LNCAP (cell line): ENCODE data around the gene UGDH.

ENCODE experiments used
- TF ChIP-seq, protein P1 (sequence below): fragments of 450-650 bp; IDR thresholded peaks from 2 replicates; pipeline ENCODE4 v1.5.1; 2017; ENCODE audit warnings: mild to moderate bottlenecking

The UGDH gene

DNA sequence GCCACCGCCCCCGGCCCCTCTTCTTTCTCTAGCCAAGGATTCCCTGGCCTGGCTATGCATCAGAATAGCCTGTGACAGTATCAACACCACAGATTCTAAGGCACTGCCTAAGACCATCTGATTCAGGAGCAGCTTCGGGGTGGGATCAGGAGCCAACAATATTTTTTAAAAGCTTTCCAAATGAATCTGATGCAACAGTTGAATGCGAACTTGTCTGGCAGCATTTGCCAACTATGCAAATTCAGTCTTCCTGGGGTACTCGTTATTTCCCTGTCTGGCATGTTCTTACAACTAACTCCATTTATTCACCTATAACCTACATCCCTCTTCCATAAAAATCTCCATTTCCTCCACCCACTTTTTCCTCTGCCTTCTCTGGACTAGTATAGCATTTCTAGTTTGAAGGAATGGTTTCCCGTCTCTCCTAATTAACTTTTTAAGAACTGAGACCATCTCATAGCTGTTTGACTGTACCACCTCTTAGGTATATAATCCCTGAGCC lies 36.2 kb upstream of the UGDH start:
- TF ChIP-seq, protein P1, sequence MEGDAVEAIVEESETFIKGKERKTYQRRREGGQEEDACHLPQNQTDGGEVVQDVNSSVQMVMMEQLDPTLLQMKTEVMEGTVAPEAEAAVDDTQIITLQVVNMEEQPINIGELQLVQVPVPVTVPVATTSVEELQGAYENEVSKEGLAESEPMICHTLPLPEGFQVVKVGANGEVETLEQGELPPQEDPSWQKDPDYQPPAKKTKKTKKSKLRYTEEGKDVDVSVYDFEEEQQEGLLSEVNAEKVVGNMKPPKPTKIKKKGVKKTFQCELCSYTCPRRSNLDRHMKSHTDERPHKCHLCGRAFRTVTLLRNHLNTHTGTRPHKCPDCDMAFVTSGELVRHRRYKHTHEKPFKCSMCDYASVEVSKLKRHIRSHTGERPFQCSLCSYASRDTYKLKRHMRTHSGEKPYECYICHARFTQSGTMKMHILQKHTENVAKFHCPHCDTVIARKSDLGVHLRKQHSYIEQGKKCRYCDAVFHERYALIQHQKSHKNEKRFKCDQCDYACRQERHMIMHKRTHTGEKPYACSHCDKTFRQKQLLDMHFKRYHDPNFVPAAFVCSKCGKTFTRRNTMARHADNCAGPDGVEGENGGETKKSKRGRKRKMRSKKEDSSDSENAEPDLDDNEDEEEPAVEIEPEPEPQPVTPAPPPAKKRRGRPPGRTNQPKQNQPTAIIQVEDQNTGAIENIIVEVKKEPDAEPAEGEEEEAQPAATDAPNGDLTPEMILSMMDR, result no peak

- TF ChIP-seq, protein P1, result no peak
These were observed 35.6 kb upstream of the UGDH start for GRCh38 chr4:39562792-39563191.

DNA sequence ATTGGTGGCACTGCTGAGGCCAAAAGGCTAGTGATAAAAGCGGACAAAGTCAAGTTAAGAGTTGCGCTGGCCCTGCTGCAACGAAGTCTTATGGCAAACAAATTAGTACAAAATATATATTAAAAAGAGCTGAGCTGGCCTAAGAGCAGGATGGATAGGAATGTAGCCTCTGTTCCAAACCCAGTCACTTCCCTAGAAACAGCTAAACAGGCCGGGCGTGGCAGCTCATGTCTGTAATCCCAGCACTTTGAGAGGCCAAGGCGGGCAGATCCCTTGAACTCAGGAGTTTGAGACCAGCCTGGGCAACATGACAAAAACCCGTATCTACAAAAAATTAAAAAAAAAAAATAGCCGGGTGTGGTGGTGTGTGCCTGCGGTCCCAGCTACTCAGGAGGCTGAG lies 32.4 kb upstream of the UGDH start:
- TF ChIP-seq, protein P1, result no peak

DNA sequence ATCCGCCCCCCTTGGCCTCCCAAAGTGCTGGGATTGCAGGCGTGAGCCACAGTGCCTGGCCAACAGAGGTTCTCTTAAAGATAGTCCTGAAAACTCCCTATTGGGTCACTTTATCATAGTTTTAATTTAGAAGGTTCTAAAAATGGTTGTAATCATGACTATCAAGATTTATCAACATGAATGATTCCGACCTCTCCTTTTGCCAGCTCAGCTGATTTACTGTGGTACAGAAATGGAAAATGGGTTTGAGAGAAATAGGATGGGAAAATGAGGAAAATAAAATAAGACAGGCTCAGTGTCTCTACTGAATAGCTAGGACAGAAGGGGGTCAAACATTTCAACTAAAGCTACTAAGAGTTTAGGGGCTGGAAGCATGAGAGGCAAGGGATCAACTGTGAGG lies 28.2 kb upstream of the UGDH start:
- TF ChIP-seq, protein P1, result no peak

DNA sequence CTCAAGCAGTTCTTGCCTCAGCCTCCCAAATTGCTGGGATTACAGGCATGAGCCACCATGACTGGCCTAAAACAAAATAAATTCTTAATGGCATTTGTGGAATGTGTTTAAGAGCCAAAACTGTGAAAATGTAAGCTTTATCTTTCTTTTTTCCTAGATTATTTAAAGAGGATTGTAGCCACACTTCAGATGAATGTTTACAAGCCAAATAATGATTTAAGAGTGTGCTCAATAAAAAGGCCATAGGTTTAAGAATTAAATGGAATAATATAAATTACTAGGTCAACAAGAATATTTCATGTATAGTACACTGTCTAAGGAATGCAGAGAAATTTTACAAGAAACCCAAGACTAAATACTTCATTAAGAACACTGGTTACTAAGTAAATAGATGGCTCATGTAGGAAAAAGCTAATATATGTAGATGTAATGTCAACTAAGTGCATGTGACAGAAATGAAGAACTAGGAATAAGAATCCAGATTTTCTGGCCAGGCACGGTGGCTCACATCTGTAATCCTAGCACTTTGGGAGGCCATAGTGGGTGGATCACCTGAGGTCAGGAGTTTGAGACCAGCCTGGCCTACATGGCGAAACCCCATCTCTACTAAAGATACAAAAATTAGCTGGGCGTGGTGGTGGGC lies 21.3 kb upstream of the UGDH start:
- TF ChIP-seq, protein P1, result no peak

- TF ChIP-seq, protein P1, result no peak
These were observed 17.5 kb upstream of the UGDH start for GRCh38 chr4:39544580-39545315.

DNA sequence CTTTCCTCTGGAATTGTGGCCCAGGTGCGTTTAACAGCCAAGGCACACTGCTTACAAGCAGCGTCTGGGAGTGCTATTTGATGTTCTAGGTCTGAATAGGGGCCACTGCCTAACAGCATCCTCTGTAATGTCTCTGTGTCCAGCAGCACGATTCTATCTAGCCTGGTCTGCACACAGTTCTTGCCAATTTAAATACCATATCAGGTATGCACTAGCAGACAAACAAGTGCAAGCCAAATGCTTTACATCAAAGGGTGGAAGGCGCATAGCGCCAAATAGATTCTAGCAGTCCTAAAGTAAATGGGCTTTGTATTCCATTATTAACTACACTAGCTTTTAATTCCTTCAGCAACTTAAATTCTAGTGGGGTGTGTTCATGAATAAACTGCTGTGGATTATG lies 15.8 kb upstream of the UGDH start:
- TF ChIP-seq, protein P1, result no peak
